Adipocyte (in vitro differentiated cells): ENCODE data around the gene FAM50A.
A peak's percentile ranks its signal among the peaks of the same experiment; 100 is the strongest.

ENCODE experiments used
- DNase-seq: peaks from one replicate; pipeline ENCODE4 v3.0.0-alpha.2; 2015; ENCODE audit warnings: low read depth
- H3K27me3 ChIP-seq: replicated peaks from 2 replicates; pipeline ENCODE4 v1.7.0; 2013; ENCODE audit warnings: mild to moderate bottlenecking, low read length, moderate library complexity; ENCODE audit not compliant: control insufficient read depth, insufficient read depth
- H3K36me3 ChIP-seq: 2 replicates; pipeline ENCODE4 v1.7.0; 2013; ENCODE audit warnings: low read length, mild to moderate bottlenecking, moderate library complexity; ENCODE audit not compliant: control insufficient read depth, insufficient read depth, severe bottlenecking
- H3K4me1 ChIP-seq: 2 replicates; pipeline ENCODE4 v1.7.0; 2013; ENCODE audit warnings: mild to moderate bottlenecking, low read length, moderate library complexity; ENCODE audit not compliant: control insufficient read depth, insufficient read depth
- H3K4me3 ChIP-seq: 2 replicates; pipeline ENCODE4 v1.7.0; 2013; ENCODE audit warnings: mild to moderate bottlenecking, low read length, moderate library complexity
- H3K9ac ChIP-seq: 2 replicates; pipeline ENCODE4 v1.7.0; 2013; ENCODE audit warnings: mild to moderate bottlenecking, low read length, moderate library complexity
- H3K9me3 ChIP-seq: 2 replicates; pipeline ENCODE4 v1.7.0; 2013; ENCODE audit warnings: mild to moderate bottlenecking, low read length, moderate library complexity; ENCODE audit not compliant: control insufficient read depth

FAM50A gene

GRCh38 chrX:154481911-154482601 lies 38.1 kb downstream of the FAM50A start:
- H3K36me3 ChIP-seq, result peaks cover 5% of the 10 kb centered on the region
- no peak overlapping the region for H3K9ac ChIP-seq
- H3K9me3 ChIP-seq, result no peaks in the 10 kb centered on the region
- H3K27me3 ChIP-seq, result no peaks in the 10 kb centered on the region
- no peak for DNase-seq
- H3K4me1 ChIP-seq, result peaks cover 13% of the 10 kb centered on the region
- no peak overlapping the region for H3K4me3 ChIP-seq

GRCh38 chrX:154482786-154483185 lies 38.8 kb downstream of the FAM50A start:
- Histone ChIP-seq H3K9ac (no peak overlapping the region), H3K9me3 (no peaks in the 10 kb centered on the region), H3K27me3 (no peaks in the 10 kb centered on the region), H3K36me3 (peaks cover 9% of the 10 kb centered on the region), H3K4me3 (no peak overlapping the region), H3K4me1 (peaks cover 11% of the 10 kb centered on the region)
- DNase-seq, result no peak

GRCh38 chrX:154483325-154483724 lies 39.4 kb downstream of the FAM50A start:
- H3K4me1 ChIP-seq, result peaks cover 7% of the 10 kb centered on the region
- no peaks in the 10 kb centered on the region for H3K9me3 ChIP-seq
- DNase-seq, result no peak
- no peak overlapping the region for H3K4me3 ChIP-seq
- H3K9ac ChIP-seq, result no peak overlapping the region
- H3K27me3 ChIP-seq, result no peaks in the 10 kb centered on the region
- H3K36me3 ChIP-seq, result peaks cover 12% of the 10 kb centered on the region

GRCh38 chrX:154484255-154485149 lies 40.6 kb downstream of the FAM50A start:
- Histone ChIP-seq H3K4me3 (no peak overlapping the region), H3K9ac (no peak overlapping the region), H3K36me3 (peaks cover 12% of the 10 kb centered on the region), H3K27me3 (no peaks in the 10 kb centered on the region), H3K4me1 (peaks cover 11% of the 10 kb centered on the region), H3K9me3 (no peaks in the 10 kb centered on the region)
- DNase-seq, result no peak

- peak overlapping the region; percentile 81 for H3K9ac ChIP-seq
- peaks cover 13% of the 10 kb centered on the region for H3K4me1 ChIP-seq
- DNase-seq, result no peak
- H3K27me3 ChIP-seq, result no peaks in the 10 kb centered on the region
- H3K9me3 ChIP-seq, result no peaks in the 10 kb centered on the region
- H3K4me3 ChIP-seq, result peak overlapping the region; percentile 79
- H3K36me3 ChIP-seq, result peaks cover 12% of the 10 kb centered on the region
These were observed 41.5 kb downstream of the FAM50A start for GRCh38 chrX:154485150-154486051.

- DNase-seq, result peak; percentile 36
- Histone ChIP-seq H3K9me3 (no peaks in the 10 kb centered on the region), H3K4me3 (peak overlapping the region; percentile 79), H3K36me3 (peaks cover 12% of the 10 kb centered on the region), H3K9ac (peak overlapping the region; percentile 81), H3K4me1 (peaks cover 13% of the 10 kb centered on the region), H3K27me3 (no peaks in the 10 kb centered on the region)
These were observed 42.1 kb downstream of the FAM50A start for GRCh38 chrX:154486052-154486395.

- H3K27me3 ChIP-seq, result no peaks in the 10 kb centered on the region
- peaks cover 12% of the 10 kb centered on the region for H3K36me3 ChIP-seq
- peaks cover 13% of the 10 kb centered on the region for H3K4me1 ChIP-seq
- H3K9ac ChIP-seq, result peak within 1 kb of the TSS; percentile 81
- peak within 1 kb of the TSS; percentile 79 for H3K4me3 ChIP-seq
- H3K9me3 ChIP-seq, result no peaks in the 10 kb centered on the region
- DNase-seq, result peak; percentile 65
These were observed 42.7 kb downstream of the FAM50A start, which contains the start of gene UBL4A for GRCh38 chrX:154486396-154487207. Gene UBL4A (minus strand): TSS chrX:154486615. CDS start chrX:154486584, 31 bp downstream.

- no peaks in the 10 kb centered on the region for H3K9me3 ChIP-seq
- H3K4me1 ChIP-seq, result peaks cover 13% of the 10 kb centered on the region
- DNase-seq, result no peak
- no peak overlapping the region for H3K9ac ChIP-seq
- H3K27me3 ChIP-seq, result peaks cover under 1% of the 10 kb centered on the region
- H3K36me3 ChIP-seq, result peaks cover 12% of the 10 kb centered on the region
- no peak overlapping the region for H3K4me3 ChIP-seq
These were observed 43.8 kb downstream of the FAM50A start for GRCh38 chrX:154487518-154488290.

- H3K4me3 ChIP-seq, result no peak overlapping the region
- peaks cover 4% of the 10 kb centered on the region for H3K27me3 ChIP-seq
- no peak for DNase-seq
- peaks cover 12% of the 10 kb centered on the region for H3K36me3 ChIP-seq
- H3K9ac ChIP-seq, result no peak overlapping the region
- H3K9me3 ChIP-seq, result no peaks in the 10 kb centered on the region
- peaks cover 13% of the 10 kb centered on the region for H3K4me1 ChIP-seq
These were observed 44.6 kb downstream of the FAM50A start for GRCh38 chrX:154488336-154489075.
